ENCODE measurements around the gene CD96. TPM values are rescaled to one million over a fixed set of nuclear protein-coding genes. Genes with fewer than 3 reads are reported as not detected.
A peak's percentile ranks its signal among the peaks of the same experiment; 100 is the strongest.
"Not testable (repeated sequence)": the region's sequence is repeated elsewhere in the genome, so short reads cannot be mapped to it uniquely, and the experiment has no call there.

CD96 gene
- total and polyA plus RNA-seq, 4 donors = 0.69 to 3.1 (median 2.4) TPM

GRCh38 chr3:111545349-111545748, 3.4 kb downstream of the CD96 start:
- Histone ChIP-seq H3K27me3 (ENCODE audit: control insufficient read depth in 3 of 3, insufficient read depth in 3 of 3, low read length in 2 of 3) (no peaks in the 10 kb centered on the region), H3K36me3 (ENCODE audit: control insufficient read depth in 4 of 4, insufficient read depth in 4 of 4, low read length in 4 of 4) (no peaks in the 10 kb centered on the region), H3K27ac (ENCODE audit: low read depth in 1 of 2, low read length in 1 of 2) (no peak overlapping the region), H3K9me3 (ENCODE audit: control insufficient read depth in 4 of 4, insufficient read depth in 3 of 4, low read length in 3 of 4) (no peaks in the 10 kb centered on the region), H3K4me3 (no peak overlapping the region), H3K9ac (ENCODE audit: insufficient read depth in 1 of 2, low read length in 2 of 2) (no peak overlapping the region), H3K4me1 (ENCODE audit: control insufficient read depth in 5 of 5, insufficient read depth in 5 of 5, low read length in 5 of 5) (peaks cover 0 to 5% (median 0%) of the 10 kb centered on the region in 5 donors)
- DNase-seq (no peak), ATAC-seq (ENCODE audit: insufficient read depth, low FRiP score) (no peak)
- TF ChIP-seq CTCF (IDR thresholded peaks at IDR 0.05; ENCODE audit: control extremely low read depth, extremely low read depth) = no peak
- WGBS, 2 donors = 53 to 67% methylated on average over 2 of the region's 2 CpGs

GRCh38 chr3:111547631-111548030, 5.6 kb downstream of the CD96 start:
- Histone ChIP-seq H3K27ac (ENCODE audit: low read depth in 1 of 2, low read length in 1 of 2) (no peak overlapping the region), H3K9me3 (ENCODE audit: control insufficient read depth in 4 of 4, insufficient read depth in 3 of 4, low read length in 3 of 4) (no peaks in the 10 kb centered on the region), H3K9ac (ENCODE audit: insufficient read depth in 1 of 2, low read length in 2 of 2) (no peak overlapping the region), H3K4me3 (no peak overlapping the region), H3K27me3 (ENCODE audit: control insufficient read depth in 3 of 3, insufficient read depth in 3 of 3, low read length in 2 of 3) (no peaks in the 10 kb centered on the region), H3K4me1 (ENCODE audit: control insufficient read depth in 5 of 5, insufficient read depth in 5 of 5, low read length in 5 of 5) (no peaks in the 10 kb centered on the region), H3K36me3 (ENCODE audit: control insufficient read depth in 4 of 4, insufficient read depth in 4 of 4, low read length in 4 of 4) (no peaks in the 10 kb centered on the region)
- 21 to 59% methylated on average over 4 of the region's 4 CpGs for WGBS, 2 donors
- peak; percentile 50 for ATAC-seq (ENCODE audit: insufficient read depth, low FRiP score)
- TF ChIP-seq CTCF (IDR thresholded peaks at IDR 0.05; ENCODE audit: control extremely low read depth, extremely low read depth) = no peak
- DNase-seq = no peak

- TF ChIP-seq CTCF (IDR thresholded peaks at IDR 0.05; ENCODE audit: control extremely low read depth, extremely low read depth) = no peak
- no peak overlapping the region for H3K27ac ChIP-seq (ENCODE audit: low read depth in 1 of 2, low read length in 1 of 2)
- DNase-seq (no peak), ATAC-seq (ENCODE audit: insufficient read depth, low FRiP score) (peak; percentile 27)
- no peaks in the 10 kb centered on the region for H3K27me3 ChIP-seq (ENCODE audit: control insufficient read depth in 3 of 3, insufficient read depth in 3 of 3, low read length in 2 of 3)
- no peaks in the 10 kb centered on the region for H3K9me3 ChIP-seq (ENCODE audit: control insufficient read depth in 4 of 4, insufficient read depth in 3 of 4, low read length in 3 of 4)
- no peak overlapping the region for H3K9ac ChIP-seq (ENCODE audit: insufficient read depth in 1 of 2, low read length in 2 of 2)
- no peaks in the 10 kb centered on the region for H3K4me1 ChIP-seq (ENCODE audit: control insufficient read depth in 5 of 5, insufficient read depth in 5 of 5, low read length in 5 of 5)
- 70 to 76% methylated on average over 1 of the region's 1 CpG for WGBS, 2 donors
- H3K4me3 ChIP-seq = no peak overlapping the region
- no peaks in the 10 kb centered on the region for H3K36me3 ChIP-seq (ENCODE audit: control insufficient read depth in 4 of 4, insufficient read depth in 4 of 4, low read length in 4 of 4)
Observed at GRCh38 chr3:111548092-111548491, 6.1 kb downstream of the CD96 start.

- Histone ChIP-seq H3K27me3 (ENCODE audit: control insufficient read depth in 3 of 3, insufficient read depth in 3 of 3, low read length in 2 of 3) (no peaks in the 10 kb centered on the region), H3K9ac (ENCODE audit: insufficient read depth in 1 of 2, low read length in 2 of 2) (no peak overlapping the region), H3K27ac (ENCODE audit: low read depth in 1 of 2, low read length in 1 of 2) (no peak overlapping the region), H3K4me3 (no peak overlapping the region), H3K4me1 (ENCODE audit: control insufficient read depth in 5 of 5, insufficient read depth in 5 of 5, low read length in 5 of 5) (no peaks in the 10 kb centered on the region), H3K9me3 (ENCODE audit: control insufficient read depth in 4 of 4, insufficient read depth in 3 of 4, low read length in 3 of 4) (no peaks in the 10 kb centered on the region), H3K36me3 (ENCODE audit: control insufficient read depth in 4 of 4, insufficient read depth in 4 of 4, low read length in 4 of 4) (no peaks in the 10 kb centered on the region)
- DNase-seq (no peak), ATAC-seq (ENCODE audit: insufficient read depth, low FRiP score) (peak; percentile 28)
- TF ChIP-seq CTCF (IDR thresholded peaks at IDR 0.05; ENCODE audit: control extremely low read depth, extremely low read depth) = no peak
Observed at GRCh38 chr3:111548756-111549155, 6.8 kb downstream of the CD96 start.

GRCh38 chr3:111561902-111562301, 19.9 kb downstream of the CD96 start:
- 93 to 94% methylated on average over 15 to 17 of the region's 25 CpGs for WGBS, 2 donors
- H3K27me3 ChIP-seq (ENCODE audit: control insufficient read depth in 3 of 3, insufficient read depth in 3 of 3, low read length in 2 of 3); DNase-seq; H3K36me3 ChIP-seq (ENCODE audit: control insufficient read depth in 4 of 4, insufficient read depth in 4 of 4, low read length in 4 of 4); H3K9ac ChIP-seq (ENCODE audit: insufficient read depth in 1 of 2, low read length in 2 of 2); H3K27ac ChIP-seq (ENCODE audit: low read depth in 1 of 2, low read length in 1 of 2); H3K4me1 ChIP-seq (ENCODE audit: control insufficient read depth in 5 of 5, insufficient read depth in 5 of 5, low read length in 5 of 5); H3K4me3 ChIP-seq; ATAC-seq (ENCODE audit: insufficient read depth, low FRiP score); H3K9me3 ChIP-seq (ENCODE audit: control insufficient read depth in 4 of 4, insufficient read depth in 3 of 4, low read length in 3 of 4): not testable (repeated sequence)

All from lung (tissue), 12 donors.